ENCODE data around the gene ZNF12. TPM values are rescaled to one million over a fixed set of nuclear protein-coding genes. Genes with fewer than 3 reads are reported as not detected.
"Not testable (repeated sequence)": the region's sequence is repeated elsewhere in the genome, so short reads cannot be mapped to it uniquely, and the experiment has no call there.

ZNF12 gene
- 25.0 TPM for total RNA-seq
- long read RNA-seq, full-length matches to known transcripts, result 38 of 47 reads
- long read RNA-seq, partial matches to known transcripts, result 2 of 47 reads
- long read RNA-seq, other reads (novel, unspliced or antisense), result 7 of 47 reads

GRCh38 chr7:6706666-6707407, at the start of gene ZNF12:
TSS of gene ZNF12 (minus strand) at chr7:6706947. CDS start at chr7:6705173, 1,774 bp downstream.
- Histone ChIP-seq H3K36me3 (peaks cover 20% of the 10 kb centered on the region), H3K9me3 (no peaks in the 10 kb centered on the region), H3K4me1 (peaks cover 30% of the 10 kb centered on the region), H3K27ac (peak within 1 kb of the TSS; percentile 86), H3K27me3 (peaks cover 9% of the 10 kb centered on the region), H3K4me3 (peak within 1 kb of the TSS; percentile 95)
- peak; percentile 99 for DNase-seq
- peak; percentile 99 for ATAC-seq
- no peak for TF ChIP-seq CTCF (IDR thresholded peaks at IDR 0.05)
- intact Hi-C loops (cut with DNase I), result no loop called here

- ATAC-seq (peak; percentile 68), DNase-seq (peak; percentile 62)
- H3K36me3 ChIP-seq; H3K4me3 ChIP-seq; H3K4me1 ChIP-seq; intact Hi-C loops (cut with DNase I); H3K27me3 ChIP-seq; H3K9me3 ChIP-seq; H3K27ac ChIP-seq: not testable (repeated sequence)
Measured at GRCh38 chr7:6753964-6754363, 47.2 kb upstream of the ZNF12 start, which contains the start of gene RSPH10B2. TSS of gene RSPH10B2 (plus strand) at chr7:6754103. CDS start at chr7:6757678, 3,575 bp downstream.

GRCh38 chr7:6750173-6750572, 43.4 kb upstream of the ZNF12 start:
- H3K27ac ChIP-seq; H3K4me1 ChIP-seq; H3K9me3 ChIP-seq; H3K27me3 ChIP-seq; intact Hi-C loops (cut with DNase I); H3K4me3 ChIP-seq; DNase-seq: not testable (repeated sequence)
- ATAC-seq, result peak; percentile 7
- H3K36me3 ChIP-seq, result peaks cover 17% of the 10 kb centered on the region

- H3K27me3 ChIP-seq; ATAC-seq; DNase-seq; intact Hi-C loops (cut with DNase I); H3K27ac ChIP-seq; H3K9me3 ChIP-seq; H3K4me3 ChIP-seq; H3K4me1 ChIP-seq: not testable (repeated sequence)
- H3K36me3 ChIP-seq, result peaks cover 20% of the 10 kb centered on the region
Measured at GRCh38 chr7:6749335-6749734, 42.6 kb upstream of the ZNF12 start.

- H3K9me3 ChIP-seq; H3K4me3 ChIP-seq; H3K4me1 ChIP-seq; H3K27me3 ChIP-seq; ATAC-seq; intact Hi-C loops (cut with DNase I); DNase-seq; H3K27ac ChIP-seq: not testable (repeated sequence)
- H3K36me3 ChIP-seq, result peaks cover 37% of the 10 kb centered on the region
Measured at GRCh38 chr7:6744410-6745100, 37.8 kb upstream of the ZNF12 start.

- H3K27ac ChIP-seq; H3K4me1 ChIP-seq; H3K4me3 ChIP-seq; intact Hi-C loops (cut with DNase I); ATAC-seq; H3K27me3 ChIP-seq; H3K9me3 ChIP-seq; DNase-seq: not testable (repeated sequence)
- H3K36me3 ChIP-seq, result peaks cover 61% of the 10 kb centered on the region
Measured at GRCh38 chr7:6738415-6738814, 31.7 kb upstream of the ZNF12 start.

GRCh38 chr7:6730343-6730633, 23.5 kb upstream of the ZNF12 start:
- intact Hi-C loops (cut with DNase I), result no loop called here
- DNase-seq, result no peak
- ATAC-seq, result no peak
- no peaks in the 10 kb centered on the region for H3K9me3 ChIP-seq
- no peak for TF ChIP-seq CTCF (IDR thresholded peaks at IDR 0.05)
- peak overlapping the region; percentile 85 for H3K27ac ChIP-seq
- no peaks in the 10 kb centered on the region for H3K27me3 ChIP-seq
- peaks cover 33% of the 10 kb centered on the region for H3K36me3 ChIP-seq
- peaks cover 6% of the 10 kb centered on the region for H3K4me1 ChIP-seq
- peak overlapping the region; percentile 95 for H3K4me3 ChIP-seq

All from upper lobe of right lung (tissue), 1 donor.